ENCODE measurements around the gene ISOC2.
"Not testable (repeated sequence)": the region's sequence is repeated elsewhere in the genome, so short reads cannot be mapped to it uniquely, and the experiment has no call there.

ISOC2 gene

DNA sequence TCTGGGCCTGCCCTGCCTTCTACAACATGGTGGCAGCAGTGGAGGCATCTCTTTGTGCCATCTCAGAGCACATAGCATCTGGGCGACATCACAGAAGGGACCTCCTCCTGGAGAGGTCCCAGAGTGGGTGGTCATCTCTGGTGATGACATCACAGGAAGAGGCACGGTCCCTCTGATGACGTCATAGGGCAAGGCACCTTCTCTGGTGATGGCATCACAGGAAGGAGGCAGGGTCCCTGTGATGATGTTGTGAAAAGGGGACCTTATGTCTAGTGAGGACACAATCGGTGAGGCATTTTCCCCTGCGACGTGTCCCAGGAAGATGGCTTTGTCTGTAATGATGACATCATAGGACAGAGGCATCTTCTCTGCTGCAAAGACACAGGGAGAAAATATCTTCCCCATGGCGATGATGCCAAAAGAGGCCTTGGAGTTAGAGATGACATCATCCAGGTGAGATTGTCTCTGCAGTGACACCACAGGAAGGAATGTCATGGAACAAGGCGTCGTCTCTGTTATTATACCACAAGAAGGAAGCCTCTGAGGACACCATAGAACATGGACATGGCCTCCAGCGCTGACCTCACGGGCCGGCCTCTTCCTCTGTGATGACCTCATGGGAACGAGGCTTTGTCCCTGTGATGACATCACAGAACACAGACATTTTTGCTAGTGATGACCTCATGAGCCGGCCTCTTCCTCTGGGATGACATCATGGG, 29.0 kb downstream of the ISOC2 start:
- no peak for TF ChIP-seq ARNT (IDR thresholded peaks at IDR 0.05)
- no peak for TF ChIP-seq PKNOX1 (IDR thresholded peaks at IDR 0.05)
- no peak for TF ChIP-seq TARDBP (IDR thresholded peaks at IDR 0.05)
- no peak for TF ChIP-seq ZNF384 (IDR thresholded peaks at IDR 0.05)
- no peak for TF ChIP-seq HDGF (IDR thresholded peaks at IDR 0.05; ENCODE audit: borderline replicate concordance)
- TF ChIP-seq FOXA1 (IDR thresholded peaks at IDR 0.05), result no peak
- ChIA-PET CTCF (interaction anchor here (0.6 kb wide), 1 partner anchor 141 kb away, joined by 5 read pairs; no protein-coding TSS in a partner anchor), POLR2A (no interaction called here)
- DNase-seq (ENCODE audit: extremely low spot score), result no peak

GRCh38 chr19:55431183-55431582, 30.3 kb downstream of the ISOC2 start:
- DNase-seq (ENCODE audit: extremely low spot score), result no peak
- TF ChIP-seq ZNF384 (IDR thresholded peaks at IDR 0.05) (no peak), LEF1 (IDR thresholded peaks at IDR 0.05; ENCODE audit: borderline replicate concordance) (no peak), NFRKB (IDR thresholded peaks at IDR 0.05) (no peak), SP1 (IDR thresholded peaks at IDR 0.05) (no peak), FOXK2 (IDR thresholded peaks at IDR 0.05) (no peak), HDGF (IDR thresholded peaks at IDR 0.05; ENCODE audit: borderline replicate concordance) (no peak), BHLHE40 (IDR thresholded peaks at IDR 0.05; ENCODE audit: borderline replicate concordance) (no peak)
- POLR2A ChIA-PET, result no interaction called here
- CTCF ChIA-PET, result no interaction called here

GRCh38 chr19:55426042-55426441, 35.4 kb downstream of the ISOC2 start:
- POLR2A ChIA-PET, result no interaction called here
- no peak for DNase-seq (ENCODE audit: extremely low spot score)
- TF ChIP-seq LEF1 (IDR thresholded peaks at IDR 0.05; ENCODE audit: borderline replicate concordance) (no peak), BHLHE40 (IDR thresholded peaks at IDR 0.05; ENCODE audit: borderline replicate concordance) (no peak), HDGF (IDR thresholded peaks at IDR 0.05; ENCODE audit: borderline replicate concordance) (no peak), SUZ12 (IDR thresholded peaks at IDR 0.05) (no peak), FOXK2 (IDR thresholded peaks at IDR 0.05) (no peak), ARNT (IDR thresholded peaks at IDR 0.05) (no peak), L3MBTL2 (conservative IDR thresholded peaks at IDR 0.05) (no peak), ELF4 (IDR thresholded peaks at IDR 0.05) (no peak)
- CTCF ChIA-PET, result no interaction called here

- ChIA-PET POLR2A (interaction anchor here (1.1 kb wide), 1 partner anchor 79 kb away, joined by 3 read pairs; no protein-coding TSS in a partner anchor), CTCF (no interaction called here)
- no peak for TF ChIP-seq FOXK2 (IDR thresholded peaks at IDR 0.05)
- TF ChIP-seq LEF1 (IDR thresholded peaks at IDR 0.05; ENCODE audit: borderline replicate concordance), result no peak
- TF ChIP-seq CTBP1 (IDR thresholded peaks at IDR 0.05; ENCODE audit: borderline replicate concordance), result no peak
- TF ChIP-seq FOXM1 (IDR thresholded peaks at IDR 0.05; ENCODE audit: borderline replicate concordance), result no peak
- TF ChIP-seq FOXA1 (IDR thresholded peaks at IDR 0.05), result no peak
- TF ChIP-seq ZNF384 (IDR thresholded peaks at IDR 0.05), result no peak
- TF ChIP-seq SUZ12 (IDR thresholded peaks at IDR 0.05), result no peak
- TF ChIP-seq ARNT (IDR thresholded peaks at IDR 0.05), result no peak
- no peak for TF ChIP-seq ELF4 (IDR thresholded peaks at IDR 0.05)
- TF ChIP-seq BHLHE40 (IDR thresholded peaks at IDR 0.05; ENCODE audit: borderline replicate concordance), result no peak
- no peak for DNase-seq (ENCODE audit: extremely low spot score)
Measured at GRCh38 chr19:55424518-55424917, 36.9 kb downstream of the ISOC2 start.

- no peak for DNase-seq (ENCODE audit: extremely low spot score)
- CTCF ChIA-PET, result interaction anchor here (0.6 kb wide), 1 partner anchor 830 kb away, joined by 3 read pairs; no protein-coding TSS in a partner anchor
- TF ChIP-seq BHLHE40 (IDR thresholded peaks at IDR 0.05; ENCODE audit: borderline replicate concordance), result no peak
- POLR2A ChIA-PET, result no interaction called here
Measured at GRCh38 chr19:55423225-55424005, 38.0 kb downstream of the ISOC2 start.

DNA sequence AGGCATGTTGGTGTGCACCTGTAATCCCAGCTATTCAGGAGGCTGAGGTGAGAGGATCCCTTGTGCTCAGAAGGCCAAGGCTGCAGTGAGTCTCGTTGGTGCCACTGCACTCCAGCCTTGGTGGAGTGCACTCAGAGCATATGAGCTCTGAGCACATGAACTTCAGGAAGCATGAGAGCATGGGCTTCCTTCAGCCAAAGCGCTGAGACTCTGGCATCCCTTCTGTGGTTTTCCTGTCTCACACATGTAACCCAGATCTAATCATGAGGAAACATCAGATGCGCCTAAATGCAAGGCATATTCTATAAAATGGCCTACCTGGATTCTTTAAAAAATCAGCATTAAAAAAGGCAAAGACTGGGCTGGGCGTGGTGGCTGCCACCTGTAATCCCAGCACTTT, 40.2 kb downstream of the ISOC2 start:
- POLR2A ChIA-PET, result interaction anchor here (2.2 kb wide), 1 partner anchor 14 kb away, joined by 6 read pairs; the partner anchor contains the start of gene UBE2S
- DNase-seq (ENCODE audit: extremely low spot score); CTCF ChIA-PET: not testable (repeated sequence)

GRCh38 chr19:55419624-55420236, 41.7 kb downstream of the ISOC2 start:
- POLR2A ChIA-PET, result interaction anchor here (2.2 kb wide), 1 partner anchor 12 kb away, joined by 6 read pairs; the partner anchor contains the start of gene UBE2S
- TF ChIP-seq ARNT (IDR thresholded peaks at IDR 0.05) (no peak), BHLHE40 (IDR thresholded peaks at IDR 0.05; ENCODE audit: borderline replicate concordance) (no peak)
- DNase-seq (ENCODE audit: extremely low spot score), result no peak
- CTCF ChIA-PET, result interaction anchor here (0.6 kb wide), 1 partner anchor 132 kb away, joined by 3 read pairs; no protein-coding TSS in a partner anchor

DNA sequence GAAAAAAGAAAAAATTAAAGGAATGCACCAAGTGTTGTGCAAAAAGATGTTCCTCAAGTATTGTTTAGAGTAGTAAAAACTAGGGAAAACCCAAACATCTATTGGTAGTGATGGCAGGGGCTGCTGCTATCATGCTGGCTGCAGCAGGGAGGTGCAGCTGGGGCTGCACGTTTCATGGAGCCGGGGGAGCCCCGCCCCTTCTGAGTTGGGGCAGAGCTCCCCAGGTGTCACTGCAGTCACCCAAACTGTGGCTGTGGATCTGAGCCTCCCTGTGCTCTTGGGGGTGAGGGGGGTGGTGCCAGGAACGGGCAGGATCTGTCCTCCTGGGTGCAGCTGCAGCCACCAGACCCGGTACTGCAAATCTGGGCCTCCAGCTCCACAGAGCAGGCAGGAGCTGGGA, 42.3 kb downstream of the ISOC2 start:
- POLR2A ChIA-PET, result interaction anchor here (2.2 kb wide), 1 partner anchor 12 kb away, joined by 6 read pairs; the partner anchor contains the start of gene UBE2S
- TF ChIP-seq SUZ12 (IDR thresholded peaks at IDR 0.05) (no peak), PKNOX1 (IDR thresholded peaks at IDR 0.05) (no peak), L3MBTL2 (conservative IDR thresholded peaks at IDR 0.05) (no peak), SP1 (IDR thresholded peaks at IDR 0.05) (no peak), LEF1 (IDR thresholded peaks at IDR 0.05; ENCODE audit: borderline replicate concordance) (no peak), FOXK2 (IDR thresholded peaks at IDR 0.05) (no peak), ZNF384 (IDR thresholded peaks at IDR 0.05) (no peak), CTBP1 (IDR thresholded peaks at IDR 0.05; ENCODE audit: borderline replicate concordance) (no peak), NFRKB (IDR thresholded peaks at IDR 0.05) (no peak), ELF4 (IDR thresholded peaks at IDR 0.05) (no peak), ARNT (IDR thresholded peaks at IDR 0.05) (no peak), BHLHE40 (IDR thresholded peaks at IDR 0.05; ENCODE audit: borderline replicate concordance) (no peak), FOXA1 (IDR thresholded peaks at IDR 0.05) (no peak), FOXM1 (IDR thresholded peaks at IDR 0.05; ENCODE audit: borderline replicate concordance) (no peak), TARDBP (IDR thresholded peaks at IDR 0.05) (no peak), HDGF (IDR thresholded peaks at IDR 0.05; ENCODE audit: borderline replicate concordance) (no peak)
- DNase-seq (ENCODE audit: extremely low spot score), result no peak
- CTCF ChIA-PET, result interaction anchor here (0.7 kb wide), 1 partner anchor 122 kb away, joined by 3 read pairs; no protein-coding TSS in a partner anchor
